Keratinocyte (primary cell): ENCODE measurements around the gene KCNJ6. TPM values are rescaled to one million over a fixed set of nuclear protein-coding genes. Genes with fewer than 3 reads are reported as not detected.

Experiments used
- DNase-seq: peaks from one replicate; pipeline ENCODE4 v3.0.0-alpha.2; 2011; ENCODE audit warnings: low read depth, missing footprints, low spot score
- FAIRE-seq: peaks from 2 replicates; lab custom pipeline; 2011; peaks lifted over from hg19 to GRCh38; lab: Jason Lieb, UNC
- H2AFZ ChIP-seq: 2 replicates; pipeline ENCODE4 v1.6.0; 2012; ENCODE audit warnings: low read length, control low read depth, inconsistent platforms; ENCODE audit not compliant: control insufficient read depth
- H3K27ac ChIP-seq: 2 replicates; pipeline ENCODE4 v1.5.1; 2011; ENCODE audit warnings: low read length; ENCODE audit not compliant: control insufficient read depth, insufficient read depth
- H3K27me3 ChIP-seq: 3 replicates; pipeline ENCODE4 v1.6.0; 2011; ENCODE audit warnings: low read length; ENCODE audit not compliant: control insufficient read depth, insufficient read depth; ENCODE audit errors: extremely low read depth
- H3K36me3 ChIP-seq, 2 experiments: 2 replicates in 1 of 2; 3 replicates in 1 of 2; pipeline ENCODE4 v1.5.1; 2011; ENCODE audit warnings: low read length in 2 of 2, mild to moderate bottlenecking in 1 of 2; ENCODE audit not compliant: control insufficient read depth in 2 of 2, insufficient read depth in 2 of 2; ENCODE audit errors: extremely low read depth in 1 of 2
- H3K4me1 ChIP-seq: 3 replicates; pipeline ENCODE4 v1.5.1; 2011; ENCODE audit warnings: low read length; ENCODE audit not compliant: control insufficient read depth, insufficient read depth; ENCODE audit errors: extremely low read depth
- H3K4me2 ChIP-seq: 3 replicates; pipeline ENCODE4 v1.6.0; 2011; ENCODE audit warnings: low read depth, low read length; ENCODE audit not compliant: control insufficient read depth, insufficient read depth; ENCODE audit errors: extremely low read depth
- H3K4me3 ChIP-seq, 3 experiments: fragments of 200-600 bp in 1 of 3; sonication (generic) in 1 of 3; 2 replicates in 2 of 3; 3 replicates in 1 of 3; pipeline ENCODE4 v1.5.1; 2011 to 2016; ENCODE audit warnings: low read length in 3 of 3, mild to moderate bottlenecking in 3 of 3, control low read depth in 2 of 3, inconsistent platforms in 1 of 3, low read depth in 1 of 3, mixed read lengths in 1 of 3, mixed run types in 1 of 3, moderate library complexity in 1 of 3; ENCODE audit not compliant: control insufficient read depth in 2 of 3, insufficient read depth in 2 of 3; ENCODE audit errors: extremely low read depth in 1 of 3
- H3K79me2 ChIP-seq: 2 replicates; pipeline ENCODE4 v1.6.0; 2012; ENCODE audit warnings: low read length; ENCODE audit not compliant: control insufficient read depth, insufficient read depth
- H3K9ac ChIP-seq: 3 replicates; pipeline ENCODE4 v1.6.0; 2011; ENCODE audit warnings: low read length; ENCODE audit not compliant: control insufficient read depth, insufficient read depth; ENCODE audit errors: extremely low read depth
- H3K9me1 ChIP-seq: 3 replicates; pipeline ENCODE4 v1.6.0; 2011; ENCODE audit warnings: low read length; ENCODE audit not compliant: control insufficient read depth, insufficient read depth; ENCODE audit errors: extremely low read depth
- H3K9me3 ChIP-seq: 2 replicates; pipeline ENCODE4 v1.5.1; 2012; ENCODE audit warnings: low read depth, low read length; ENCODE audit not compliant: control insufficient read depth
- H4K20me1 ChIP-seq: 3 replicates; pipeline ENCODE4 v1.6.0; 2011; ENCODE audit warnings: low read length; ENCODE audit not compliant: control insufficient read depth, insufficient read depth; ENCODE audit errors: extremely low read depth
- CTCF ChIP-seq, 3 experiments: IDR thresholded peaks in 1 of 3; conservative IDR thresholded peaks in 1 of 3; optimal IDR thresholded peaks in 1 of 3; 2 replicates in 2 of 3; 3 replicates in 1 of 3; pipeline versions ENCODE3 to v1.5.1; 2011; ENCODE audit warnings: low read length in 3 of 3, mild to moderate bottlenecking in 3 of 3, moderate library complexity in 2 of 3, control low read depth in 1 of 3, inconsistent platforms in 1 of 3; ENCODE audit not compliant: insufficient read depth in 2 of 3; ENCODE audit errors: extremely low read depth in 1 of 3
- EZH2 ChIP-seq: IDR thresholded peaks from one replicate; pipeline ENCODE4 v1.6.1; 2012; ENCODE audit warnings: inconsistent platforms, mild to moderate bottlenecking, low read length, moderate library complexity
- dilution Hi-C: fragments of 300-500 bp; cut with MboI; formaldehyde crosslinking; loops from one replicate; pipeline ENCODE4 v1.7.0; 2020; ENCODE audit warnings: low sequenced_read_pairs; ENCODE audit not compliant: extremely low pct_ligation_motif_present
- polyA plus RNA-seq, 5 experiments: library from polyadenylated mRNA; depleted of rRNA in 3 of 5; stranded (reverse) in 3 of 5; stranded (forward) in 1 of 5; unstranded in 1 of 5; fragments of >200 nt; gene quantifications; 1 replicate in 1 of 5; 2 replicates in 3 of 5; 3 replicates in 1 of 5; pipeline versions ENCODE4 v1.2.1 to v1.2.3, GENCODE V29; 2011 to 2012; ENCODE audit warnings: missing spikeins in 2 of 5, low read depth in 1 of 5, low replicate concordance in 1 of 5

Gene KCNJ6
- polyA plus RNA-seq, 1 donor (not counting 4 experiments of a cell fraction or from before 2014, with no cell fraction given): not detected

GRCh38 chr21:37695111-37695510 is 221.1 kb downstream of the KCNJ6 start:
- H3K27me3 ChIP-seq: peaks cover 6% of the 10 kb centered on the region
- TF ChIP-seq EZH2 (no peak), CTCF (optimal IDR thresholded peaks at IDR 0.05 in 1 of 3, IDR thresholded peaks at IDR 0.05 in 1 of 3, conservative IDR thresholded peaks at IDR 0.05 in 1 of 3; ENCODE audit: extremely low read depth in 1 of 3, insufficient read depth in 2 of 3, low read length in 3 of 3) (no peak)

GRCh38 chr21:37688952-37689659 is 227.2 kb downstream of the KCNJ6 start:
- H2AFZ ChIP-seq: no peak overlapping the region
- H3K27ac ChIP-seq: no peak overlapping the region
- FAIRE-seq (no peak), DNase-seq (no peak)
- TF ChIP-seq CTCF (optimal IDR thresholded peaks at IDR 0.05 in 1 of 3, IDR thresholded peaks at IDR 0.05 in 1 of 3, conservative IDR thresholded peaks at IDR 0.05 in 1 of 3; ENCODE audit: extremely low read depth in 1 of 3, insufficient read depth in 2 of 3, low read length in 3 of 3) (no peak), EZH2 (no peak)
- H3K4me1 ChIP-seq: peaks cover 7% of the 10 kb centered on the region
- dilution Hi-C loops: no loop called here
- no peaks in the 10 kb centered on the region for H3K36me3 ChIP-seq
- H3K27me3 ChIP-seq: peaks cover 6% of the 10 kb centered on the region
- no peak overlapping the region for H3K4me3 ChIP-seq
- H3K9me3 ChIP-seq: no peaks in the 10 kb centered on the region
- H3K9me1 ChIP-seq: no peaks in the 10 kb centered on the region
- H4K20me1 ChIP-seq: no peaks in the 10 kb centered on the region
- H3K79me2 ChIP-seq: no peaks in the 10 kb centered on the region
- no peak overlapping the region for H3K4me2 ChIP-seq
- no peak overlapping the region for H3K9ac ChIP-seq

More at GRCh38 chr21:37695111-37695510, 221.1 kb downstream of the KCNJ6 start:
- Histone ChIP-seq H3K9ac (no peak overlapping the region), H4K20me1 (no peaks in the 10 kb centered on the region), H3K9me1 (no peaks in the 10 kb centered on the region), H2AFZ (no peak overlapping the region), H3K9me3 (no peaks in the 10 kb centered on the region), H3K79me2 (no peaks in the 10 kb centered on the region), H3K36me3 (no peaks in the 10 kb centered on the region), H3K4me1 (no peaks in the 10 kb centered on the region), H3K4me3 (no peak overlapping the region), H3K4me2 (no peak overlapping the region), H3K27ac (no peak overlapping the region)
- no peak for DNase-seq
- dilution Hi-C loops: no loop called here
- no peak for FAIRE-seq
